NB4 (cell line): ENCODE measurements around the gene FTO.

Source experiments
- DNase-seq: peaks from one replicate; pipeline ENCODE4 v3.0.0; 2010; ENCODE audit warnings: low read depth
- H3K4me3 ChIP-seq: one replicate; pipeline ENCODE4 v1.5.1; 2011; ENCODE audit warnings: mild to moderate bottlenecking, low read depth, low read length, moderate library complexity
- CTCF ChIP-seq: IDR thresholded peaks from one replicate; pipeline ENCODE4 v1.5.1; 2012; ENCODE audit warnings: low read depth, low read length
- MAX ChIP-seq: IDR thresholded peaks from 2 replicates; pipeline ENCODE4 v1.6.1; 2011; ENCODE audit warnings: low read depth, low read length
- MYC ChIP-seq: IDR thresholded peaks from 2 replicates; pipeline ENCODE4 v1.6.1; 2011; ENCODE audit warnings: low read depth, low read length
- POLR2A ChIP-seq: IDR thresholded peaks from 2 replicates; pipeline ENCODE4 v1.6.1; 2011; ENCODE audit warnings: mild to moderate bottlenecking; ENCODE audit not compliant: insufficient read length; ENCODE audit errors: extremely low read depth

Gene FTO

GRCh38 chr16:54163197-54163843 is 459.4 kb downstream of the FTO start:
- TF ChIP-seq CTCF, result no peak
- TF ChIP-seq POLR2A, result no peak
- no peak for TF ChIP-seq MYC
- TF ChIP-seq MAX, result no peak
- DNase-seq, result no peak
- H3K4me3 ChIP-seq, result no peak overlapping the region

GRCh38 chr16:54164789-54165173 is 460.8 kb downstream of the FTO start:
- no peak overlapping the region for H3K4me3 ChIP-seq
- DNase-seq, result peak; percentile 55
- TF ChIP-seq MAX (no peak), POLR2A (no peak), MYC (no peak), CTCF (no peak)

GRCh38 chr16:54165174-54165911 is 461.4 kb downstream of the FTO start:
- H3K4me3 ChIP-seq, result no peak overlapping the region
- DNase-seq, result peak; percentile 34
- TF ChIP-seq POLR2A, result no peak
- TF ChIP-seq CTCF, result no peak
- no peak for TF ChIP-seq MAX
- no peak for TF ChIP-seq MYC

GRCh38 chr16:54165912-54166865 is 462.2 kb downstream of the FTO start:
- no peak overlapping the region for H3K4me3 ChIP-seq
- TF ChIP-seq MYC, result no peak
- no peak for TF ChIP-seq MAX
- no peak for TF ChIP-seq POLR2A
- DNase-seq, result no peak

- no peak for DNase-seq
- no peak overlapping the region for H3K4me3 ChIP-seq
- no peak for TF ChIP-seq MAX
- TF ChIP-seq POLR2A, result no peak
- TF ChIP-seq CTCF, result no peak
- TF ChIP-seq MYC, result no peak
Observed at GRCh38 chr16:54169112-54169511, 465.2 kb downstream of the FTO start.
